Upper lobe of right lung (tissue), 1 donor: Measurements from ENCODE around the gene CERK. TPM values are rescaled to one million over a fixed set of nuclear protein-coding genes. Genes with fewer than 3 reads are reported as not detected.

ENCODE experiments used
- ATAC-seq: fragments of 200-7000 bp; cut with Tn5 transposase; one replicate; pipeline ENCODE4 v1.9.1; 2020; ENCODE audit warnings: mild to moderate bottlenecking, moderate library complexity
- DNase-seq: peaks from one replicate; pipeline ENCODE4 v3.0.0-alpha.2; 2020
- H3K27ac ChIP-seq: fragments of 200-600 bp; one replicate; pipeline ENCODE4 v1.8.0; 2022
- H3K27me3 ChIP-seq: fragments of 200-600 bp; one replicate; pipeline ENCODE4 v1.8.0; 2022; ENCODE audit warnings: mild to moderate bottlenecking
- H3K36me3 ChIP-seq: fragments of 200-600 bp; one replicate; pipeline ENCODE4 v1.8.0; 2022
- H3K4me1 ChIP-seq: fragments of 200-600 bp; one replicate; pipeline ENCODE4 v1.8.0; 2022
- H3K4me3 ChIP-seq: fragments of 200-600 bp; one replicate; pipeline ENCODE4 v1.8.0; 2022; ENCODE audit warnings: mild to moderate bottlenecking
- H3K9me3 ChIP-seq: fragments of 200-600 bp; one replicate; pipeline ENCODE4 v1.8.0; 2022
- CTCF ChIP-seq: fragments of 200-600 bp; IDR thresholded peaks from one replicate; pipeline ENCODE4 v1.8.0; 2022; ENCODE audit warnings: antibody characterized with exemption
- intact Hi-C: fragments of 100-400 bp; cut with DNase I; formaldehyde crosslinking; loops from one replicate; pipeline ENCODE4 v1.11.0; 2022
- total RNA-seq: library from RNA; stranded (reverse); fragmentation: NEBNext Ultra II Directional; extraction: Animal tissue kit (Norgen Biotek cat#: 25700); gene quantifications from one replicate; pipeline ENCODE4 v1.2.1, GENCODE V29; 2021
- donor health status: DM: no; HTN: yes; CAD: no; lungs with severe emphysema.

The CERK gene
- total RNA-seq, 1 donor from 2014 or later = 28.1 TPM

GRCh38 chr22:46730568-46731245, 7.3 kb downstream of the CERK start:
- no peaks in the 10 kb centered on the region for H3K9me3 ChIP-seq
- no peaks in the 10 kb centered on the region for H3K27me3 ChIP-seq
- H3K4me3 ChIP-seq = no peak overlapping the region
- intact Hi-C loops = no loop called here
- H3K36me3 ChIP-seq = no peaks in the 10 kb centered on the region
- ATAC-seq (no peak), DNase-seq (no peak)
- no peak overlapping the region for H3K27ac ChIP-seq
- TF ChIP-seq CTCF = no peak
- peaks cover 46% of the 10 kb centered on the region for H3K4me1 ChIP-seq

- Histone ChIP-seq H3K27ac (no peak overlapping the region), H3K4me3 (no peak overlapping the region), H3K9me3 (no peaks in the 10 kb centered on the region), H3K4me1 (peaks cover 23% of the 10 kb centered on the region), H3K27me3 (no peaks in the 10 kb centered on the region), H3K36me3 (peaks cover 5% of the 10 kb centered on the region)
- intact Hi-C loops = no loop called here
- ATAC-seq = no peak
- DNase-seq = no peak
- no peak for TF ChIP-seq CTCF
These were observed 9.6 kb downstream of the CERK start for GRCh38 chr22:46728470-46728869.

DNA sequence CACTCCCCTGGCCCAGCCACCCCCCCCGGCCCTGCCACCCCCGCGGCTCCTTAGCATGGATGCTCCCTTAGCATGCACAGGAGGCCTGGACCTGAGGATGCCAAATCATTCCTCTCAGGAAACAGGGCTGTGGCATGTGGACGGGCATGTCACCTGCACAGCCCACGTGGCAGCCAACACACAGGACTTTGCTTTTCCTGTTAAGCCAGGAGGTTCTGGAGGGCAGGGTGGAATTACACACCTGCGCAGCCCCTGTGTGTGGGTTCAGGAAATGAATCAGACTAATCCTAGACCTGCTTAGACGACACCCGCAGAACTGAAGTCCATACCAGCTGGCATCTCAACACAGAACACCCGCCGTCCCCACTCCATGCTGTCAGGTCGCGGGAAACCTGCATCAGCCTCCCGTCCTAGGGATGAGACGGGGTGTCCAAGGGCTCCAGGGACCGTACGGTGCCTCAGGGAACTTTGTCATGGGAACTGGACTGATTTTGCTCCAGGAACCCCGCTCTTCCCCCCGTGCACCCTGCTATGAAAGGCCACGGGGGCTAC, 10.2 kb downstream of the CERK start:
- Histone ChIP-seq H3K36me3 (peaks cover 7% of the 10 kb centered on the region), H3K4me1 (peaks cover 21% of the 10 kb centered on the region), H3K27me3 (no peaks in the 10 kb centered on the region), H3K4me3 (no peak overlapping the region), H3K27ac (no peak overlapping the region), H3K9me3 (no peaks in the 10 kb centered on the region)
- intact Hi-C loops = no loop called here
- ATAC-seq = no peak
- no peak for DNase-seq
- TF ChIP-seq CTCF = no peak

DNA sequence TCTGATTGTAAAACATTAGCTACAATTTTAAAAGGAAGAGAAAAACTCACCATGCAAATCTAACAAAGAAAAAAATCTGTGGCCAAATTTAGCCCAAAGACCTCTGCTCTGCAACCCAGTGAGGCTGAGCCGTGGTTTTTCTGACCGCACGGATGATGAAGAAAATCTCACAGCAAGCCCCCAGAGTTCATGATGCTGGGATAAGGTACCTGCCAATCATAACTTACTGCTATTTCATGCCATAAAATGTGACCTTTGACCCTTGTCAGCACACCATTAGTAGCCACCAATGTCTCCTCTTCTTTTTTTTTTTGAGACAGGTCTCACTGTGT, 11.1 kb downstream of the CERK start:
- intact Hi-C loops = no loop called here
- Histone ChIP-seq H3K27ac (no peak overlapping the region), H3K36me3 (peaks cover 9% of the 10 kb centered on the region), H3K4me3 (no peak overlapping the region), H3K4me1 (peaks cover 19% of the 10 kb centered on the region), H3K9me3 (no peaks in the 10 kb centered on the region), H3K27me3 (no peaks in the 10 kb centered on the region)
- no peak for TF ChIP-seq CTCF
- DNase-seq (no peak), ATAC-seq (no peak)

DNA sequence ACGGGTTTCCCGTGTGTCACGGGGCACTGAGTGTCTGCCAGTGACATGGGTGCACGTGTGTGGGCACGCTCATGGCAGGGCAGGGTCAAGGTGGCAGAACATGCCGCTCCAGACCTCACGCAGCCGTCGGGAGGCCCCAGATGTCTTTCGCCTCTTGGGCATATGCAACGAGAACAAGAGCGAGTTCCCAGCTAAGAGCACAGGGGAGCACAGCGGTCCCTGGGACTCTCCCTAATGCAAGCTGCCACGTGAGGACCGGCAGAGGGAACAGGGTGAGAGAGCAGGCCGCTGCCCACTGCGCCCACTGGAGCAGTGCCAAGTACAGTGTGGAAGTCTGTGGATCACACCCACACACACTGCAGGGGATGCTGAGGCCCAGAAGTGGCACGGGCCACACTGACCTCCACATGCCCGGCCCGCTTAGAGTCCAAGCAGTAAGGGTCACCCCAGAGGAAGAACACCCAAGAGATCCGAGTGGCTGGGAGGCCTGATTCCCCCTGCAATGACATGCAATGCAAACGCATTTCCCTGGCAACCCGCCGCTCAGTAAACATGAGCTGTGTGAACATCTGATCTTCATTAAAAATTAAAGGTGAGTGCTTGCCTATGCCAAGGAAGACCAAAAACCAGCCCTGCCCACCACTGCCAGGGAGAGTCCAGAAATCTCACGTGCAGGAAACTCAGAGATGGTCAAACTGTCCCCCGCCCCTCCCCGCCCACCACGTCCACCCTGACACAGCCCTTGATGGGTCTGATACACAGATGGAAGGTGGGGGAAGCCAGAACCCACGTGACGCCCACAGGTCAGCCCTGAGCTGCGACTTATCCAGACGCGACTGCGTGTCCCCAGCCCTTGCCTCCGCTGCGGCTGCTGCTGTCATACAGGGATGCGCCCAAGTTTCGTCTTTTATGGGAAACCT, 11.7 kb downstream of the CERK start:
- Histone ChIP-seq H3K4me1 (peaks cover 13% of the 10 kb centered on the region), H3K9me3 (no peaks in the 10 kb centered on the region), H3K27ac (no peak overlapping the region), H3K4me3 (no peak overlapping the region), H3K27me3 (no peaks in the 10 kb centered on the region), H3K36me3 (peaks cover 9% of the 10 kb centered on the region)
- TF ChIP-seq CTCF = no peak
- peak; percentile 50 for ATAC-seq
- intact Hi-C loops = no loop called here
- DNase-seq = no peak
